HepG2 (cell line): Measurements from ENCODE around the gene C2. TPM values are rescaled to one million over a fixed set of nuclear protein-coding genes. Genes with fewer than 3 reads are reported as not detected.
A peak's percentile ranks its signal among the peaks of the same experiment; 100 is the strongest.

ENCODE experiments used
- ARID2 ChIP-seq: sonication (generic); formaldehyde crosslinking; IDR thresholded peaks from 2 replicates; pipeline ENCODE4 v1.8.1; 2022; ENCODE audit warnings: mild to moderate bottlenecking, missing genetic modification reagents, borderline replicate concordance
- ARNTL ChIP-seq: sonication (generic); formaldehyde crosslinking; IDR thresholded peaks from 2 replicates; pipeline ENCODE4 v1.4.0; 2020; ENCODE audit warnings: mild to moderate bottlenecking, missing genetic modification reagents
- DNMT1 ChIP-seq: sonication (generic); formaldehyde crosslinking; IDR thresholded peaks from 2 replicates; pipeline ENCODE4 v1.5.1; 2020; ENCODE audit warnings: mild to moderate bottlenecking, missing genetic modification reagents
- FOXC1 ChIP-seq: sonication (generic); formaldehyde crosslinking; IDR thresholded peaks from 2 replicates; pipeline ENCODE4 v1.8.0; 2022; ENCODE audit warnings: mild to moderate bottlenecking, missing genetic modification reagents, borderline replicate concordance
- HOXD1 ChIP-seq: sonication (generic); formaldehyde crosslinking; IDR thresholded peaks from 2 replicates; pipeline ENCODE4 v1.5.0; 2020; ENCODE audit warnings: missing genetic modification reagents
- KDM5A ChIP-seq: fragments of 200-600 bp; sonication (generic); IDR thresholded peaks from 2 replicates; pipeline ENCODE4 v1.7.0; 2018; ENCODE audit warnings: antibody characterized with exemption, mild to moderate bottlenecking, low read length, borderline replicate concordance
- KMT2A ChIP-seq: sonication (generic); formaldehyde crosslinking; IDR thresholded peaks from 2 replicates; pipeline ENCODE4 v1.4.0; 2020; ENCODE audit warnings: missing genetic modification reagents
- NBN ChIP-seq: fragments of 450-650 bp; conservative IDR thresholded peaks from 2 replicates; pipeline ENCODE4 v1.6.1; 2017
- NFE2L1 ChIP-seq: sonication (generic); formaldehyde crosslinking; IDR thresholded peaks from 2 replicates; pipeline ENCODE4 v1.4.0; 2020; ENCODE audit warnings: missing genetic modification reagents, mild to moderate bottlenecking, borderline replicate concordance
- NKX3-1 ChIP-seq: sonication (generic); formaldehyde crosslinking; IDR thresholded peaks from 2 replicates; pipeline ENCODE4 v1.5.0; 2020; ENCODE audit warnings: missing genetic modification reagents
- ONECUT2 ChIP-seq: sonication (generic); formaldehyde crosslinking; IDR thresholded peaks from 2 replicates; pipeline ENCODE4 v1.4.0; 2020; ENCODE audit warnings: missing genetic modification reagents
- PHB2 ChIP-seq: fragments of 450-650 bp; IDR thresholded peaks from 2 replicates; pipeline ENCODE4 v1.6.1; 2018; ENCODE audit not compliant: partially characterized antibody
- POLR2A ChIP-seq, 2 experiments: IDR thresholded peaks; 2 replicates each; pipeline ENCODE4 v1.6.1; 2011; ENCODE audit warnings: low read depth in 2 of 2, low read length in 2 of 2, mild to moderate bottlenecking in 1 of 2, moderate library complexity in 1 of 2; ENCODE audit not compliant: insufficient read depth in 1 of 2
- PRMT3 ChIP-seq: sonication (generic); formaldehyde crosslinking; IDR thresholded peaks from 2 replicates; pipeline ENCODE4 v1.8.1; 2022; ENCODE audit warnings: low read depth, mild to moderate bottlenecking, moderate library complexity, missing genetic modification reagents, borderline replicate concordance
- SALL1 ChIP-seq: sonication (generic); formaldehyde crosslinking; IDR thresholded peaks from 2 replicates; pipeline ENCODE4 v1.8.0; 2022; ENCODE audit warnings: mild to moderate bottlenecking, missing genetic modification reagents
- SP140L ChIP-seq: sonication (generic); formaldehyde crosslinking; IDR thresholded peaks from 2 replicates; pipeline ENCODE4 v1.4.0; 2020; ENCODE audit warnings: missing genetic modification reagents, borderline replicate concordance
- TBP ChIP-seq: sonication (generic); formaldehyde crosslinking; IDR thresholded peaks from 2 replicates; pipeline ENCODE4 v1.5.0; 2020; ENCODE audit warnings: missing genetic modification reagents
- TOPORS ChIP-seq: sonication (generic); formaldehyde crosslinking; IDR thresholded peaks from 2 replicates; pipeline ENCODE4 v1.8.0; 2023; ENCODE audit warnings: mild to moderate bottlenecking, missing genetic modification reagents
- ZKSCAN5 ChIP-seq: sonication (generic); formaldehyde crosslinking; IDR thresholded peaks from 2 replicates; pipeline ENCODE4 v1.5.1; 2020; ENCODE audit warnings: mild to moderate bottlenecking, missing genetic modification reagents
- ZNF326 ChIP-seq: sonication (generic); formaldehyde crosslinking; IDR thresholded peaks from 2 replicates; pipeline ENCODE4 v1.4.0; 2020; ENCODE audit warnings: missing genetic modification reagents, borderline replicate concordance
- ZNF484 ChIP-seq: sonication (generic); formaldehyde crosslinking; IDR thresholded peaks from 2 replicates; pipeline ENCODE4 v1.5.1; 2020; ENCODE audit warnings: mild to moderate bottlenecking, low read depth, missing genetic modification reagents, borderline replicate concordance
- ZNF749 ChIP-seq: sonication (generic); formaldehyde crosslinking; IDR thresholded peaks from 2 replicates; pipeline ENCODE4 v1.8.0; 2022; ENCODE audit warnings: mild to moderate bottlenecking, missing genetic modification reagents, moderate library complexity, borderline replicate concordance
- polyA plus RNA-seq, 8 experiments: library from polyadenylated mRNA; depleted of rRNA in 3 of 8; stranded (reverse) in 7 of 8; unstranded in 1 of 8; fragments of >200 nt; fragmentation: Illumina TruSeq in 4 of 8; extraction: Trizol in 4 of 8; gene quantifications; 2 replicates each; pipeline versions ENCODE4 v1.2.1 to v1.2.3, GENCODE V29; 2011 to 2016; ENCODE audit warnings: low read depth in 4 of 8, missing spikeins in 1 of 8, mixed read lengths in 1 of 8; ENCODE audit not compliant: insufficient read depth in 1 of 8
- total RNA-seq, 5 experiments: library from RNA; depleted of rRNA; stranded (reverse); fragments of >200 nt; fragmentation: Illumina TruSeq; extraction: Trizol; gene quantifications; 2 replicates each; pipeline ENCODE4 v1.2.3, GENCODE V29; 2016; ENCODE audit warnings: low read depth in 1 of 5
- TF ChIP-seq, protein P1 (sequence below): sonication (generic); formaldehyde crosslinking; IDR thresholded peaks from 2 replicates; pipeline ENCODE4 v1.9.0; 2021; ENCODE audit warnings: missing genetic modification reagents, mild to moderate bottlenecking, borderline replicate concordance
- TF ChIP-seq, protein P2 (sequence below): sonication (generic); formaldehyde crosslinking; IDR thresholded peaks from 2 replicates; pipeline ENCODE4 v1.8.0; 2022; ENCODE audit warnings: missing genetic modification reagents, mild to moderate bottlenecking, inconsistent platforms, borderline replicate concordance
- TF ChIP-seq, protein P3 (sequence below): sonication (generic); formaldehyde crosslinking; IDR thresholded peaks from 2 replicates; pipeline ENCODE4 v1.5.0; 2020; ENCODE audit warnings: missing genetic modification reagents
- TF ChIP-seq, protein P4 (sequence below): sonication (generic); formaldehyde crosslinking; IDR thresholded peaks from 2 replicates; pipeline ENCODE4 v1.4.0; 2020; ENCODE audit warnings: mild to moderate bottlenecking, missing genetic modification reagents

C2 gene
- total and polyA plus RNA-seq, 2 of the 13 experiments (the other 11 are each of a cell fraction or from before 2014, with no cell fraction given) = 165 to 307 TPM

DNA sequence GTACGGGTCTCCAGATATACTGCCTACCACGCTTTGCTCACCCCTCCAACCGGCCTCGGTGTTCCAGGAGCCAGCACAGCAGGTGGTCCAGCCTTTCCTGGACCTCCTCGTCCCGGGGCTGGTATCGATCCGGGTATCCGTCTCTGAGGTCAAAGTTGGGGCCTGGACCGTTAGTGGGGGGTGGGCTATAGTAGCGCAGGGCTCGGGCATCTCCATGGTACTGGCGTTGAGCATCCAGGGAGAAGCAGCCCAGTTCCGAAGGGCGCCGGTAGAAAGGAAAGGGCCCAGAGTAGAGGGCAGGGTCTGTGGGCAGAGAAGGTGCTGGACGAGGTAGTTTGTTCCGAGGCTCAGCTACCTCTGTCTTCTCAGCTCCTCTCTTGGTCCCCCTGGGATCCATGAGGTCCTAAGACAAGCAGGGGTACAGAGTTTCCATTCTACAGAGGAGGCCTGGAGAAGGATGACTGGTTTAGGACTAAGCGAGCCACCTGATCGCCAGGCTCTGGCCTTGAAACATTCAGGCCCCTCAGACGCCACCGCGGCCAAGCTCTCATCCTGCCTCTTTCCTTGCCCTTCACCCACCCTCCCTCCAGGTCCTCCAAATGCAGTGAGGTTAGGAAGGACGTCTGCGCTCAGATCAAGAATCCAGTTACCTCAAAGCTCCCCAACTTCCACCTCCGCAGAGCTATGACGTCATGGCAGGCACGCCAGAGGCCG lies 43.9 kb downstream of the C2 start (continued):
- TF ChIP-seq, protein P1, sequence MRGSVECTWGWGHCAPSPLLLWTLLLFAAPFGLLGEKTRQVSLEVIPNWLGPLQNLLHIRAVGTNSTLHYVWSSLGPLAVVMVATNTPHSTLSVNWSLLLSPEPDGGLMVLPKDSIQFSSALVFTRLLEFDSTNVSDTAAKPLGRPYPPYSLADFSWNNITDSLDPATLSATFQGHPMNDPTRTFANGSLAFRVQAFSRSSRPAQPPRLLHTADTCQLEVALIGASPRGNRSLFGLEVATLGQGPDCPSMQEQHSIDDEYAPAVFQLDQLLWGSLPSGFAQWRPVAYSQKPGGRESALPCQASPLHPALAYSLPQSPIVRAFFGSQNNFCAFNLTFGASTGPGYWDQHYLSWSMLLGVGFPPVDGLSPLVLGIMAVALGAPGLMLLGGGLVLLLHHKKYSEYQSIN (CRISPR knock-in tag) = no peak
- TF ChIP-seq SALL1 (no peak), PRMT3 (CRISPR knock-in tag) (no peak), ZNF326 (CRISPR knock-in tag) (no peak), ZKSCAN5 (CRISPR knock-in tag) (no peak), NBN (no peak), POLR2A (IDR thresholded peaks at IDR 0.05; ENCODE audit: insufficient read depth in 1 of 2, low read depth in 2 of 2, low read length in 2 of 2) (no peak; a peak in 2 of 4 replicates), NKX3-1 (no peak), TOPORS (CRISPR knock-in tag) (no peak), KDM5A (no peak), HOXD1 (CRISPR knock-in tag) (no peak), KMT2A (CRISPR knock-in tag) (no peak), DNMT1 (peak; percentile 82; the same call in 1 of the 2 replicates), ARNTL (no peak), PHB2 (no peak), SP140L (CRISPR knock-in tag) (no peak), NFE2L1 (CRISPR knock-in tag) (no peak), ZNF749 (CRISPR knock-in tag) (no peak), FOXC1 (CRISPR knock-in tag) (no peak), ONECUT2 (CRISPR knock-in tag) (0 out of 2 replicates have a peak, but pooled peaks have one; percentile 26), ARID2 (CRISPR knock-in tag) (no peak), TBP (no peak), ZNF484 (no peak)
- TF ChIP-seq, protein P2, sequence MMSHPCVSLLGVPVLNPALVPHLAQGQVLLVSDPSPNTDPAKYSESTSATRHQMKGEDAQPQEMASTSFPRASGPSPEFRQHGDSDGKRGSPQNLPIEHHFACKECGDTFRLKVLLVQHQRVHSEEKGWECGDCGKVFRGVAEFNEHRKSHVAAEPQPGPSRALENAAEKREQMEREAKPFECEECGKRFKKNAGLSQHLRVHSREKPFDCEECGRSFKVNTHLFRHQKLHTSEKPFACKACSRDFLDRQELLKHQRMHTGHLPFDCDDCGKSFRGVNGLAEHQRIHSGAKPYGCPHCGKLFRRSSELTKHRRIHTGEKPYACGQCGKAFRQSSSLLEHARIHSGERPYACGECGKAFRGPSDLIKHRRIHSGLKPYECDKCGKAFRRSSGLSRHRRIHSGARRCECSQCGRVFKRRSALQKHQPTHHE = no peak
- TF ChIP-seq, protein P3, sequence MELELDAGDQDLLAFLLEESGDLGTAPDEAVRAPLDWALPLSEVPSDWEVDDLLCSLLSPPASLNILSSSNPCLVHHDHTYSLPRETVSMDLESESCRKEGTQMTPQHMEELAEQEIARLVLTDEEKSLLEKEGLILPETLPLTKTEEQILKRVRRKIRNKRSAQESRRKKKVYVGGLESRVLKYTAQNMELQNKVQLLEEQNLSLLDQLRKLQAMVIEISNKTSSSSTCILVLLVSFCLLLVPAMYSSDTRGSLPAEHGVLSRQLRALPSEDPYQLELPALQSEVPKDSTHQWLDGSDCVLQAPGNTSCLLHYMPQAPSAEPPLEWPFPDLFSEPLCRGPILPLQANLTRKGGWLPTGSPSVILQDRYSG (CRISPR knock-in tag) = no peak
- TF ChIP-seq, protein P4, sequence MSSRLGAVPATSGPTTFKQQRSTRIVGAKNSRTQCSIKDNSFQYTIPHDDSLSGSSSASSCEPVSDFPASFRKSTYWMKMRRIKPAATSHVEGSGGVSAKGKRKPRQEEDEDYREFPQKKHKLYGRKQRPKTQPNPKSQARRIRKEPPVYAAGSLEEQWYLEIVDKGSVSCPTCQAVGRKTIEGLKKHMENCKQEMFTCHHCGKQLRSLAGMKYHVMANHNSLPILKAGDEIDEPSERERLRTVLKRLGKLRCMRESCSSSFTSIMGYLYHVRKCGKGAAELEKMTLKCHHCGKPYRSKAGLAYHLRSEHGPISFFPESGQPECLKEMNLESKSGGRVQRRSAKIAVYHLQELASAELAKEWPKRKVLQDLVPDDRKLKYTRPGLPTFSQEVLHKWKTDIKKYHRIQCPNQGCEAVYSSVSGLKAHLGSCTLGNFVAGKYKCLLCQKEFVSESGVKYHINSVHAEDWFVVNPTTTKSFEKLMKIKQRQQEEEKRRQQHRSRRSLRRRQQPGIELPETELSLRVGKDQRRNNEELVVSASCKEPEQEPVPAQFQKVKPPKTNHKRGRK (CRISPR knock-in tag) = no peak
